Subcutaneous abdominal adipose tissue (tissue), 5 donors: Measurements from ENCODE around the gene GPR162.

ENCODE experiments used
- H3K27ac ChIP-seq: one replicate; pipeline ENCODE4 v1.7.0; 2013; ENCODE audit warnings: low read depth, mild to moderate bottlenecking, inconsistent platforms, low read length, moderate library complexity
- H3K27me3 ChIP-seq, 5 donors: one replicate each; pipeline ENCODE4 v1.7.0; 2013; ENCODE audit warnings: low read length in 5 of 5, inconsistent platforms in 1 of 5; ENCODE audit not compliant: control insufficient read depth in 5 of 5, insufficient read depth in 4 of 5
- H3K36me3 ChIP-seq, 5 donors: one replicate each; pipeline ENCODE4 v1.7.0; 2013; ENCODE audit warnings: low read length in 5 of 5; ENCODE audit not compliant: control insufficient read depth in 5 of 5, insufficient read depth in 5 of 5
- H3K4me1 ChIP-seq, 5 donors: one replicate each; pipeline ENCODE4 v1.7.0; 2013; ENCODE audit warnings: low read length in 5 of 5, mild to moderate bottlenecking in 3 of 5, moderate library complexity in 1 of 5; ENCODE audit not compliant: control insufficient read depth in 5 of 5, insufficient read depth in 5 of 5
- H3K4me3 ChIP-seq, 5 donors: one replicate each; pipeline ENCODE4 v1.7.0; 2013; ENCODE audit warnings: low read length in 5 of 5, low read depth in 1 of 5
- H3K9ac ChIP-seq, 5 donors: one replicate each; pipeline ENCODE4 v1.7.0; 2013; ENCODE audit warnings: low read length in 5 of 5, mild to moderate bottlenecking in 4 of 5, moderate library complexity in 3 of 5
- H3K9me3 ChIP-seq, 5 donors: one replicate each; pipeline ENCODE4 v1.7.0; 2013; ENCODE audit warnings: low read length in 5 of 5; ENCODE audit not compliant: control insufficient read depth in 5 of 5
- donor health status: healthy.
- donor health status: healthy.
- donor health status: healthy.
- donor health status: healthy.
- donor health status: healthy.

The GPR162 gene

DNA sequence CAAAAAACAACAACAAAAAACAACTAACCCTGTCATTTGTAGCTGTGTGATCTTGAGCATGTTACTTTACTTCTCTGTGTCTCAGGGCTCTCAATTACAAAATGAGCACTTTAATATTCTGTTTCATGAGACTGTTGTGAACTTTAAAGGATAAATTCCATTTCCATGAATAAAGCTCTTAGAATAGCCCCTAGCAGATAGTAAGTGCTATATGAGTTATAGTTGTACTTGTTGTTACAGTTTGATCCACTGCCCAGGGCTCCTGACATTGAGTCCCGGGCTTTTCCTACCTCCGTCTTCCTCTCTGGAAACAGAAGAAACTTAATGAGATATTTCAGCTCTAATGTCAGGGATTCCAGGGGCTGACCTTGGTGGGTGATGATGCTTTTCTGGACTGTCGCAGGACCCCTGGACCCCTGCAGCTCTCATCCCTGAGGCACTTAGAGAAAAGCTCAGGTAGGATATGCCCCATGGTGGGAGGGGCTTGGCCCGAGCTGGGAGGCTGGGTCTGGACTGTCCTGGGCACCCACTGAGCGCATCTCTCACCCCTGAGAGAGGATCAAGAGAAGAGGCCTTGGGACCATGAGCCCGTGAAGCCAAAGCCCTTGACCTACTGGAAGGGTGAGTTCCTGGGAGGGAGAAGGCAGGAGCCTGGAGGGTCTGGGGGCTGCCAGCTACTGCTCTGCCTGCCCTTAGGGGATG is 11.7 kb downstream of the GPR162 start:
- no peak overlapping the region for H3K9ac ChIP-seq

DNA sequence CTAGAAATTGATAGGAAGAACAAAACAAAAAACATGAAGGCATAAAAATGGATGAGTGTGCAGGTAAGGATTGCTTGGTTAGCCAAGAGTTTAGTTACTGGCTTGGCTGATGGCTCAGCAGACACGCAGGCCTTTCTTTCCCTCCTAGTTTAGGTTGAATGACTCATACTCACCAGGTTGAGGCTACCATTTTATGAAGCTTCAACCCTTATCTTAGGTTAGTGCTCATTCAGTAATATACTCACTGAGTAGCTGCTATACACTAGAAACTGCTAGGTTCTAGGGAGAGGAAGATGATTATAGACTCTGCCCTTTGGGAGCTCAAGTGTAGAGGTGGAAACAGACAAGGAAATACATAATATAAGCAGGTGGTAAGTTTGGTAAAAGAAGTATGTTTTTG is 12.6 kb downstream of the GPR162 start:
- Histone ChIP-seq H3K36me3 (peaks cover 0 to 16% (median 10%) of the 10 kb centered on the region in 5 donors), H3K27me3 (peaks cover 7 to 16% (median 8%) of the 10 kb centered on the region in 5 donors), H3K4me1 (peaks cover 2 to 12% (median 5%) of the 10 kb centered on the region in 5 donors), H3K4me3 (no peak overlapping the region), H3K9ac (no peak overlapping the region), H3K27ac (no peak overlapping the region), H3K9me3 (no peaks in the 10 kb centered on the region)

More for the DNA sequence above, 11.7 kb downstream of the GPR162 start:
- H3K27me3 ChIP-seq, result peaks cover 11 to 22% (median 14%) of the 10 kb centered on the region in 5 donors
- no peaks in the 10 kb centered on the region for H3K9me3 ChIP-seq
- no peak overlapping the region for H3K27ac ChIP-seq
- H3K36me3 ChIP-seq, result peaks cover 0 to 9% (median 2%) of the 10 kb centered on the region in 5 donors
- H3K4me1 ChIP-seq, result peaks cover 2 to 22% (median 12%) of the 10 kb centered on the region in 5 donors
- H3K4me3 ChIP-seq, result no peak overlapping the region

DNA sequence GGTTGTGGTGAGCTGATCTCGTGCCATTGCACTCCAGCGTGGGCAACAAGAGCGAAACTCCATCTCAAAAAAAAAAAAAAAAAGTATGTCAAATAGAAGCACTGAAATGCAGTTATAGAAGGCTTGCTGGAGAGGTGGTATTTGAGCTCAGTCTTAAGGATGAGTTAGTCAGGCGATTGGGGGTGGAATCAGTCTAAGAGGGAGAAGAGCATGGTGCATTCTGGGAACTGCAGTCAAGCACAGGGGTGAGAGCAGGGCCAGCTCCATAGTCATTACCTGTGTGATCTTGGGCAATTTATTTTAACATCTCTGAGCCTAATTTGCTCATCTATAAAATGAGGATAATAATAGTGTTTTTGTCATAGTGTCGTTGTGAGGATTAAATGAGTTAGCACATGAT is 13.3 kb downstream of the GPR162 start:
- H3K4me3 ChIP-seq, result no peak overlapping the region
- no peak overlapping the region for H3K9ac ChIP-seq
- H3K27ac ChIP-seq, result no peak overlapping the region
- peaks cover under 1 to 10% (median 3%) of the 10 kb centered on the region in 5 donors for H3K27me3 ChIP-seq
- peaks cover 0 to 8% (median under 1%) of the 10 kb centered on the region in 5 donors for H3K4me1 ChIP-seq
- peaks cover 0 to 20% (median 11%) of the 10 kb centered on the region in 5 donors for H3K36me3 ChIP-seq
- H3K9me3 ChIP-seq, result no peaks in the 10 kb centered on the region

DNA sequence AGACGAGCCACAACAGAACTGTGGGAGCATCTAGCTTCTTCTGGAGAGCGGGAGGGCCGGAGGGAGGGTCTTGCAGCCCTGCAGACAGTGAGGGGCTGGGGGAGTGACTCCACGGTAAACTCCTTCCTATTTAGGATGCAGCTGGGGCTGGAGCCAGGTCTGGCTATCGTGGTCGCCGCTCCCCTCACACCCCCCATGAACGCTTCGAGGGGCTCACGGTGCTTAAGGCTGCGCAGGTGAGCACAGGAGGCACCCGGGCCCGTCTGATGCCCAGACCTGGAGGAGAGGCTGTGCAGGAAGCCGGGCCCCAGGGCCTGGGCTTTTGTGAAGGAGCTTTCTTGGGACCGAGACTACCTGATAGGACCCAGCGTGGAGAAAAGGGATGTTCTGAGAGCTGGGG is 15.2 kb downstream of the GPR162 start:
- H3K27me3 ChIP-seq, result peaks cover 0 to 2% (median 0%) of the 10 kb centered on the region in 5 donors
- H3K36me3 ChIP-seq, result peaks cover 0 to 20% (median 11%) of the 10 kb centered on the region in 5 donors
- no peak overlapping the region for H3K27ac ChIP-seq
- H3K9ac ChIP-seq, result no peak overlapping the region
- no peaks in the 10 kb centered on the region for H3K9me3 ChIP-seq
- H3K4me1 ChIP-seq, result peaks cover 0 to 2% (median 0%) of the 10 kb centered on the region in 5 donors
- H3K4me3 ChIP-seq, result no peak overlapping the region

DNA sequence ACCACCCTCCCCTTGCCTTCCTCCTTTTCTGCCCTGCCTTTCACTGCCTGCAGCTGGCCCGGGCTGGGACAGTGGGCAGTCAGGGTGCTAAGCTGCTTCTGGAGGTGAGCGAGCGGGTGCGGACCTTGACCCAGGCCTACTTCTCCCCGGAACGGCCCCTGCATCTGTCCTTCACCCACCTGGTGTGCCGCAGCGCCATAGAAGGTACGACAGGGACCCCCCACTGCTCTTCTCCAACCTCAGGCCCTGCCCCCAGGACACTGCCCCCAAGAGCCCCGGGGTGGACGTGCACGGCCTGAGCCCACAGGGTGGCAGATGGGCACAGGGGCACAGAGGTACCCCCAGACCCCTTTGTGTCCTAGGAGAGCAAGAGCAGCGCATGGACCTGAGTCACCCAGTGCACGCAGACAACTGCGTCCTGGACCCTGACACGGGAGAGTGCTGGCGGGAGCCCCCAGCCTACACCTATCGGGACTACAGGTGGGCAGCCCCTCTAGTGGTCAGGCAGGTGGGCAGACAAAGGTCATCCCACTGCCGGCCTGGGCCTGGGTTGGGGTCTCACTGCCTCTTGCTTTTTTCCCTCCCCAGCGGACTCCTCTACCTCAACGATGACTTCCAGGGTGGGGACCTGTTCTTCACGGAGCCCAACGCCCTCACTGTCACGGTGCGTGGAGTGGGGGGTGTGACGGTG is 15.9 kb downstream of the GPR162 start:
- no peak overlapping the region for H3K4me3 ChIP-seq

DNA sequence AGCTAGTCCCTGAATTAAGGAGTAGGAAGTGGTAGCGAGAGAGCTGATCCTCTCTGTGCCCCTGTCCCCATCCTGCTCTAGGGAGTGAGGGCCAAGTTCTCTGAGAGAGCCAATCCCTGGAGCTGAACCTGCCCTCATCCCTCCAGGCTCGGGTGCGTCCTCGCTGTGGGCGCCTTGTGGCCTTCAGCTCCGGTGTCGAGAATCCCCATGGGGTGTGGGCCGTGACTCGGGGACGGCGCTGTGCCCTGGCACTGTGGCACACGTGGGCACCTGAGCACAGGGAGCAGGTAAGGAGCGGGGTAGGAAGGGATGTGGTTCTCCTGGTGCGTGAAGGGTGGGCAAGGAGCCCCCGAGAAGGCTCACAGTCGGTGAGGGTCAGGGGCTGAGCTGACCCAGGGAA is 17.2 kb downstream of the GPR162 start:
- Histone ChIP-seq H3K27me3 (peaks cover 0 to 11% (median 9%) of the 10 kb centered on the region in 5 donors), H3K9ac (no peak overlapping the region), H3K9me3 (no peaks in the 10 kb centered on the region), H3K4me3 (no peak overlapping the region), H3K4me1 (peaks cover 0 to 2% (median 0%) of the 10 kb centered on the region in 5 donors), H3K27ac (no peak overlapping the region), H3K36me3 (peaks cover 0 to 20% (median 11%) of the 10 kb centered on the region in 5 donors)

More for the DNA sequence above, 15.9 kb downstream of the GPR162 start:
- Histone ChIP-seq H3K27me3 (peaks cover 0 to 4% (median 0%) of the 10 kb centered on the region in 5 donors), H3K36me3 (peaks cover 0 to 20% (median 11%) of the 10 kb centered on the region in 5 donors), H3K4me1 (peaks cover 0 to 2% (median 0%) of the 10 kb centered on the region in 5 donors), H3K9ac (no peak overlapping the region), H3K27ac (no peak overlapping the region), H3K9me3 (no peaks in the 10 kb centered on the region)

DNA sequence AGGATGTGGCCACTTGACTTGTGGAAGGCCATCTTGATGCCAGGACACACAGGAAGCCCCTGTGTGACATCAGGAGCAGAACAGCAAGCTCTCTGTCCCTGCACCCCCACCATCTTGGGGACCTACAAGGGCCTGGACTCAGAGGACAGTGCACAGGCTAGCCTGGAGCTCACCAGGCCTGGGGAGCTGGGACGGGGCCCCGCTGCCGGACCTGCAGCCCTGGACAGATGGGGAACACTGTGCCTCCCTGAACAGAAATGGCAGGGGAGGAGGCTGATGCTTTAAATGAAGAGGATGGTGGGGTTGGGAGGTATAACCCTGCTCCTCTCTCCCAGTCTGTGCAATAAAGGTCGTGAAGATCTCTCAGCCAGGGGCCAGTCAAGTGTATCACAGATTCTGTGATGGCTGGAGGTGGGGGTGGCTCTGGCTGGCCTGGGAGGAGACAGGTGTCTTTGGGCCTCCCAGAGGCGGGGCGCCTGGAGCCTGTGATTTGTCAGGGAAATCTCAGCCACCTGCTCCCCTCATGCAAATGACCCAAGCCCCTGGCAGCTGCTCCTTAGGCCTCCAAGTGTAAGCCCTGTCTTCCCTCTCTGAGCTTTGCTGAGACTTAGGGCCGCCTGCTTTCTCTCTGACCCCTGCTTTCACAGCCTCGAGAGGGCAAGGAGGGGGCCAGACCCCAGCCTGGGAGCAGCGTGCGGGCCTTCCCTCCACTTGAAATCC is 18.0 kb downstream of the GPR162 start:
- no peak overlapping the region for H3K27ac ChIP-seq
- peaks cover 0 to 13% (median 9%) of the 10 kb centered on the region in 5 donors for H3K27me3 ChIP-seq
- peaks cover 0 to 2% (median 0%) of the 10 kb centered on the region in 5 donors for H3K4me1 ChIP-seq
- H3K9ac ChIP-seq, result no peak overlapping the region
- H3K4me3 ChIP-seq, result no peak overlapping the region
- peaks cover 0 to 20% (median 11%) of the 10 kb centered on the region in 5 donors for H3K36me3 ChIP-seq
- no peaks in the 10 kb centered on the region for H3K9me3 ChIP-seq

DNA sequence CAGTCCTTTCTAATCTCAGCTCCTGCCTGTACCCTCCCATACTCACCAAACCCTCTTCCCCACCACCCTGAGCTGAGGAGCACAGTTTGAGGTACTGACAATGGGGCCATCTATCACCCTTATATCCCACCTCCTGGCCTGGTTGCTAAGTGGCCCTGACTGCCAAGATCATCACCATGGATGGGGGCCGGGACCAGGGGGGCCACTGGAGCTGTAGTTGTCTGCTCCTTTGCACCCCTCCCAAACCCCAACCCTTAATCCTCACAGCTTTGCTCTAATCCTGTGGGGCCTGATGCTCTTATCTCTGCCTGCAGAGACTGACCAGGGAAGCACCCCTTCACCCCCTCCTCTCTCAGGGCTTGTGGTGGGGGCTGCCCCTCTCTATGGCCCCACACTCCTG is 18.7 kb downstream of the GPR162 start:
- Histone ChIP-seq H3K4me3 (no peak overlapping the region), H3K9ac (no peak overlapping the region), H3K27me3 (peaks cover 0 to 17% (median 9%) of the 10 kb centered on the region in 5 donors), H3K9me3 (no peaks in the 10 kb centered on the region), H3K36me3 (peaks cover 0 to 21% (median 11%) of the 10 kb centered on the region in 5 donors), H3K4me1 (peaks cover 0 to 2% (median 0%) of the 10 kb centered on the region in 5 donors), H3K27ac (no peak overlapping the region)

DNA sequence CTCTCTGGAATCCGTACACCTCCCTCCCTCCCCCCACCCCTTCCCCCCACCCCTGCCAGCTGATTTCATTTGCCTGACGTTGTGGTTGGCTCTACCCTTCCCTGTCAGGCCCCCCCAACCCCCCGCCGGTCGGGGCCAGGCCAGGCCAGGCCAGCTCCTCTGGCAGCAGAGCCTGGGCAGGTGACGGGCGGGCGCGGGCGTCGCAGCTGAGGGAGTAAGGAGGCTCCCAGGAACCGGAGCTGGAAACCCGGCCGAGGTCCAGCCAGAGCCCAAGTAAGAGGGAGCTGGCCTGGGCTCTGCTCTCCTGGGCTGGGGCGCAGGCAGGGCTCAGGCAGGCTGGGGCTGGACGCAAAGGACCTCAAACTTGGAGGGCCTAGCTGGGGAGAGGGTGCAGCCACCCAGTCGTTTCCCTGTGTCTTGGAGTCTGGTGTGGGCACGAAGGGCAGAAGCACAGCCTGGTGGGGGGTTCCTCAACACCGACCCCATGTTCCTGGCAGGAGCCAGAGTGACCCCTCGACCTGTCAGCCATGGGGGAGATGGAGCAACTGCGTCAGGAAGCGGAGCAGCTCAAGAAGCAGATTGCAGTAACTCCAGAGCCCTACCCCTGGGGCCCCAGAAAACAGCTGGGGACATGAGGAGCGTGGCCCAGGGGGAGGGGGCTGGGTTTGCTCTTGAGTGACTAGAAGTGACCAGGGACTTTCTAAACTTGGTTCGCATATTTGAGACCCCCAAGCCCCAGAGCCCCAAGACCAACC is 19.3 kb downstream of the GPR162 start, which contains the start of gene GNB3:
Gene GNB3, plus strand, starts transcription at position 165 of the 755 bp plus-strand sequence. Its CDS starts 363 bp downstream, at position 528.
- H3K27me3 ChIP-seq, result peaks cover 0 to 17% (median 9%) of the 10 kb centered on the region in 5 donors
- no peak within 1 kb of the TSS for H3K9ac ChIP-seq
- no peaks in the 10 kb centered on the region for H3K9me3 ChIP-seq
- peaks cover 0 to 27% (median 11%) of the 10 kb centered on the region in 5 donors for H3K36me3 ChIP-seq
- no peak within 1 kb of the TSS for H3K4me3 ChIP-seq
- no peaks in the 10 kb centered on the region for H3K4me1 ChIP-seq
- no peak within 1 kb of the TSS for H3K27ac ChIP-seq
